ENCODE data around the gene LRCH1.
A peak's percentile ranks its signal among the peaks of the same experiment; 100 is the strongest.

The LRCH1 gene

GRCh38 chr13:46535002-46535401 lies 18.0 kb upstream of the LRCH1 start:
- no peak for DNase-seq (ENCODE audit: low read depth in 2 of 2)
- no peak overlapping the region for H3K4me3 ChIP-seq (replicated peaks in 1 of 2; ENCODE audit: low read depth in 2 of 2, low read length in 2 of 2)
- TF ChIP-seq CTCF (IDR thresholded peaks at IDR 0.05; ENCODE audit: low read depth, low read length), result no peak

GRCh38 chr13:46535825-46536224 lies 17.1 kb upstream of the LRCH1 start:
- H3K4me3 ChIP-seq (replicated peaks in 1 of 2; ENCODE audit: low read depth in 2 of 2, low read length in 2 of 2), result no peak overlapping the region
- DNase-seq (ENCODE audit: low read depth in 2 of 2), result peak in 1 of 2 donors; percentile 33

GRCh38 chr13:46536341-46536740 lies 16.6 kb upstream of the LRCH1 start:
- no peak for TF ChIP-seq CTCF (IDR thresholded peaks at IDR 0.05; ENCODE audit: low read depth, low read length)
- no peak for DNase-seq (ENCODE audit: low read depth in 2 of 2)
- H3K4me3 ChIP-seq (replicated peaks in 1 of 2; ENCODE audit: low read depth in 2 of 2, low read length in 2 of 2), result no peak overlapping the region

More at GRCh38 chr13:46535825-46536224, 17.1 kb upstream of the LRCH1 start:
- no peak for TF ChIP-seq CTCF (IDR thresholded peaks at IDR 0.05; ENCODE audit: low read depth, low read length)

- DNase-seq (ENCODE audit: low read depth in 2 of 2), result no peak
- no peak for TF ChIP-seq CTCF (IDR thresholded peaks at IDR 0.05; ENCODE audit: low read depth, low read length)
- no peak overlapping the region for H3K4me3 ChIP-seq (replicated peaks in 1 of 2; ENCODE audit: low read depth in 2 of 2, low read length in 2 of 2)
Observed at GRCh38 chr13:46539231-46539630, 13.7 kb upstream of the LRCH1 start.

- no peak overlapping the region for H3K4me3 ChIP-seq (replicated peaks in 1 of 2; ENCODE audit: low read depth in 2 of 2, low read length in 2 of 2)
- DNase-seq (ENCODE audit: low read depth in 2 of 2), result no peak
- no peak for TF ChIP-seq CTCF (IDR thresholded peaks at IDR 0.05; ENCODE audit: low read depth, low read length)
Observed at GRCh38 chr13:46541210-46541609, 11.8 kb upstream of the LRCH1 start.

GRCh38 chr13:46542833-46543232 lies 10.1 kb upstream of the LRCH1 start:
- no peak overlapping the region for H3K4me3 ChIP-seq (replicated peaks in 1 of 2; ENCODE audit: low read depth in 2 of 2, low read length in 2 of 2)
- TF ChIP-seq CTCF (IDR thresholded peaks at IDR 0.05; ENCODE audit: low read depth, low read length), result no peak
- DNase-seq (ENCODE audit: low read depth in 2 of 2), result no peak

GRCh38 chr13:46543287-46543686 lies 9.7 kb upstream of the LRCH1 start:
- no peak for TF ChIP-seq CTCF (IDR thresholded peaks at IDR 0.05; ENCODE audit: low read depth, low read length)
- H3K4me3 ChIP-seq (replicated peaks in 1 of 2; ENCODE audit: low read depth in 2 of 2, low read length in 2 of 2), result no peak overlapping the region
- no peak for DNase-seq (ENCODE audit: low read depth in 2 of 2)

Data from cardiac fibroblast (primary cell).